AG04449 (cell line): ENCODE data around the gene ATXN1.

ENCODE experiments used
- CTCF ChIA-PET: fragments of 350-600 bp; formaldehyde crosslinking; extraction: SDS; loops from one replicate; lab custom pipeline; 2021; ENCODE audit warnings: antibody characterized with exemption; lab: Yijun Ruan, JAX
- POLR2A ChIA-PET: fragments of 400-600, 350-600 bp; formaldehyde crosslinking; extraction: SDS; loops from one replicate; lab custom pipeline; 2020; ENCODE audit warnings: antibody characterized with exemption, inconsistent platforms; lab: Yijun Ruan, JAX
- DNase-seq: peaks from one replicate; pipeline ENCODE4 v3.0.0-alpha.2; 2010; ENCODE audit warnings: low read depth, low spot score
- H3K4me3 ChIP-seq: 2 replicates; pipeline ENCODE4 v1.5.1; 2011; ENCODE audit warnings: low read depth, mild to moderate bottlenecking, control low read depth, low read length
- TF ChIP-seq, protein P1 (sequence below): IDR thresholded peaks from one replicate; pipeline ENCODE4 v1.5.1; 2011; ENCODE audit warnings: mild to moderate bottlenecking, moderate library complexity, low read length, control low read depth, inconsistent platforms; ENCODE audit not compliant: insufficient read depth; ENCODE audit errors: missing control alignments

ATXN1 gene

DNA sequence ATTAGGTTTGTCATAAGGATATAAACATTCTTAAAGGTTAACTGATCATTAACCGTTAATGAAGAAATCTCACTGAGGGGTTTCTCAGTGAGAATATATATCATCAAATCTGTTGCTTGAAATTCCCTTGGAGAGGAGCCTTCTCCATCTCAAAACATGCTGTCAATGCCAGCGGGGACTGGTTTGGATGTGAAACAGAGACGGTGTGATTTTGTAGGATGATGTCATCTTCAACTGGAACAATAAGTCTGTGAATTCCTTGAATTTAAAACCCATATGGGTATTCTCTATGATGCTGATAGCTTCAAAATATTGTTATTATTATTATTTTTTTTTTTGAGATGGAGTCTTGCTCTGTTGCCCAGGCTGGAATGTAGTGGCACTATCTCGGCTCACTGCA, 447.0 kb downstream of the ATXN1 start:
- ChIA-PET POLR2A (interaction anchor here (0.6 kb wide), 1 partner anchor 60 kb away, joined by 3 read pairs; no protein-coding TSS in a partner anchor), CTCF (interaction anchor here (1.0 to 7.8 kb wide), 5 partner anchors 8 to 108 kb away, joined by 3 to 79 read pairs (median 6); no protein-coding TSS in a partner anchor)
- TF ChIP-seq, protein P1, sequence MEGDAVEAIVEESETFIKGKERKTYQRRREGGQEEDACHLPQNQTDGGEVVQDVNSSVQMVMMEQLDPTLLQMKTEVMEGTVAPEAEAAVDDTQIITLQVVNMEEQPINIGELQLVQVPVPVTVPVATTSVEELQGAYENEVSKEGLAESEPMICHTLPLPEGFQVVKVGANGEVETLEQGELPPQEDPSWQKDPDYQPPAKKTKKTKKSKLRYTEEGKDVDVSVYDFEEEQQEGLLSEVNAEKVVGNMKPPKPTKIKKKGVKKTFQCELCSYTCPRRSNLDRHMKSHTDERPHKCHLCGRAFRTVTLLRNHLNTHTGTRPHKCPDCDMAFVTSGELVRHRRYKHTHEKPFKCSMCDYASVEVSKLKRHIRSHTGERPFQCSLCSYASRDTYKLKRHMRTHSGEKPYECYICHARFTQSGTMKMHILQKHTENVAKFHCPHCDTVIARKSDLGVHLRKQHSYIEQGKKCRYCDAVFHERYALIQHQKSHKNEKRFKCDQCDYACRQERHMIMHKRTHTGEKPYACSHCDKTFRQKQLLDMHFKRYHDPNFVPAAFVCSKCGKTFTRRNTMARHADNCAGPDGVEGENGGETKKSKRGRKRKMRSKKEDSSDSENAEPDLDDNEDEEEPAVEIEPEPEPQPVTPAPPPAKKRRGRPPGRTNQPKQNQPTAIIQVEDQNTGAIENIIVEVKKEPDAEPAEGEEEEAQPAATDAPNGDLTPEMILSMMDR, result no peak
- no peak for DNase-seq
- H3K4me3 ChIP-seq, result no peak overlapping the region

DNA sequence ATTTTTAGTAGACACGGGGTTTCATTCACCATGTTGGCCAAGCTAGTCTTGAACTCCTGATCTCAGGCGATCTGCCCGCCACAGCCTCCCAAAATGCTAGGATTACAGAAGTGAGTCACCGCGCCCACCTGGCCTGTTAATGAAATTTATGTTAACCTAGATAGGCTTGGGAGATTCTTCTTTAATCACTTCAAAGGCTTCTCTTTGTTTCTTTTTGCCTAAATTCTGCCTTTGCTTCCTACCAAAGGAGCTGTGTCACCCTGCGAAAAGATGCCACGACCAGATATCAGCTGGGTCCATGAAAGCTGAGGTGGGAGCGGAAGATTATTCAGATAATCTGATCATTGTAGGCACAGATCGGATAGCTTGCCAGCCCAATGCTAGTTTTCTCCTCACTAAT, 447.5 kb downstream of the ATXN1 start:
- TF ChIP-seq, protein P1, result no peak
- no peak for DNase-seq
- ChIA-PET POLR2A (interaction anchor here (0.6 kb wide), 1 partner anchor 61 kb away, joined by 3 read pairs; no protein-coding TSS in a partner anchor), CTCF (interaction anchor here (1.0 to 7.8 kb wide), 6 partner anchors 9 to 450 kb away, joined by 3 to 79 read pairs (median 4); no protein-coding TSS in a partner anchor)
- H3K4me3 ChIP-seq, result no peak overlapping the region

DNA sequence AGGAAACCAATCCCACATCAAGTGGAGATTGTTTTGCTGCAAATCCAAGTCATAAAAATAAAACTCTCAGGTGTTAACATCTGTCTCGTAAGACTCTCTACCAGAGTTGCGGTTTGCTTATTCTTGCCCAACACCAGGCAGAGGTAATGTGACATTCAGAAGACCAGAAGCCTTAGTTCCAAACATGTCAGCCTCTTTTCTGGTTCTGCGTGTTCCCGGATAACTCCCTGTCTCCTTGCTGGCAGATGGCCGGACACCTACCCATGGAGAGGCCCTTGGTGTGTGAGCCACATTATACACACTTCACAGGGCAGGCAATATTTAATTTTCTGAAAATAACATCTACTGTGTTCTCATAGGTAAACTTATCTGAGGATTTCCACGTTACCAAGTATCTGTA, 449.5 kb downstream of the ATXN1 start:
- ChIA-PET POLR2A (no interaction called here), CTCF (interaction anchor here (1.3 to 1.4 kb wide), 2 partner anchors 10 to 26 kb away, joined by 4 to 6 read pairs; no protein-coding TSS in a partner anchor)
- H3K4me3 ChIP-seq, result no peak overlapping the region
- DNase-seq, result no peak
- TF ChIP-seq, protein P1, result no peak

DNA sequence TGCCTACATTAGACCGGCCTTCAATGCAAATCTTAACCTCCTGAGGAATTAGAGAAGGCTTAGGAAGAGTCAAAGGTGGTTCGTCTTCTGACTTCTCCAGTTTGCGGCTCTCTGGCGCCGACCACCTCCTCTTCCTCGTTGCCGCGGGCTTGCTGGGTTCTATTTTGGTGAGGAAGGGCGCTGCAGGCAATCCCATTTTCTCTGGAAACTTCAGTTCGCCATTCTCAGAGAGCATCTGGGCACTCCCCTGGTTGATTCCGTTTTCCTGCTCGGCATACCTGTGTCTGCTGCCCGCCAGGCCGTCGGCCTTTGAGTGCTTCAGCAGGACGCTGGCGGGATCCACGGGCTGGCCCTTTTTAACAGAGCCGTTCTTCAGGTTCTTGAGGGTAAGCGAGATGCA, 454.9 kb downstream of the ATXN1 start:
- ChIA-PET CTCF (interaction anchor here (1.9 to 3.6 kb wide), 2 partner anchors 10 to 20 kb away, joined by 10 to 24 read pairs; no protein-coding TSS in a partner anchor), POLR2A (no interaction called here)
- TF ChIP-seq, protein P1, result no peak

DNA sequence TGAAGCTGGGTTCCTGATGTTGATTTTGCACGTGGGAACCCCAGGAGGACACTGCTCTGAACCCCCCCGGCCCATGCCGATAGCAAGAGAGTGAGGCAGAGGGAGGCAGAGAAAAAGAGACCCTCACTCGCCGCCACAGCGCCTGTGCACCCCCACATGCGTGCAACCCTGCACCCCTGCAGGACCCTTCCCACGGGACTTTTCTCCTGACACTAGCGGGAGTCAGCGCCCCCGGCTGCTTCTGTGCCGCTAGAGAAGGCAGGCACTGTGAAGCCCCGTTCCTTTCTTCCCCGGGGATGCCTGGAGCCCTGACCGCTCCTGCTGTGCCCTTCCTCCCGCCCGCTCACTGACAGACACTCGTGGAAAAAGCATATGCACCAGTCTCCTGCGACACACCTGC, 455.5 kb downstream of the ATXN1 start:
- CTCF ChIA-PET, result interaction anchor here (1.3 kb wide), 1 partner anchor 11 kb away, joined by 5 read pairs; no protein-coding TSS in a partner anchor
- H3K4me3 ChIP-seq, result no peak overlapping the region
- TF ChIP-seq, protein P1, result no peak
- no peak for DNase-seq
- POLR2A ChIA-PET, result no interaction called here

More for the DNA sequence above, 454.9 kb downstream of the ATXN1 start:
- no peak overlapping the region for H3K4me3 ChIP-seq
- no peak for DNase-seq

DNA sequence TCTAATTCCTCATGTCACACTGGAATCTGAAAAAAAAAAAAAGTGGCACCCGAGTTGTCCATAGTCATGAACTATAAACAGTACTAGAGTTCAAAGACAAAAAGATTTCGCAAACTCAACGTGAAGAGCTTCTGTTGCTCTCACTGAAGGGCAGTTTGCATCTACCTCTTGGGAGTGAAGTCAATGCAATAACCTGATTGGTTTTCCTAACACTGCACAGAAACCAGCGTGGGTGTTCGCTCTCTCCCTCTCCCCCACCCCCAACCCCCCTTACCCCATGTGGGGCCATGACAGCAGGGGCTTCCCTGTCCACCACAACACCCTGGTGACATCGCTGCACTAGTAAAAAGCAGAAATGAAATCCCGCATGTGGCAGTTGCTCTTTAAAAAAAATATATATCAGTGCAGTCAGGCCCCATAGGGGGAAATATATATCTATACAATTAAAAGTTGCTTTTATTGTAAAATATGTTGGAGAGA, 456.0 kb downstream of the ATXN1 start:
- TF ChIP-seq, protein P1, result no peak
- DNase-seq, result no peak
- CTCF ChIA-PET, result interaction anchor here (1.3 kb wide), 1 partner anchor 11 kb away, joined by 5 read pairs; no protein-coding TSS in a partner anchor
- no peak overlapping the region for H3K4me3 ChIP-seq
- POLR2A ChIA-PET, result no interaction called here
